C4-2B (cell line): ENCODE results near the gene EPHA1.

Experiments
- CTCF ChIP-seq: fragments of 450-650 bp; conservative IDR thresholded peaks from 2 replicates; pipeline ENCODE4 v1.5.1; 2017; ENCODE audit warnings: mild to moderate bottlenecking
- ZFX ChIP-seq: fragments of 450-650 bp; IDR thresholded peaks from 2 replicates; pipeline ENCODE4 v1.6.1; 2017

- TF ChIP-seq CTCF (no peak), ZFX (no peak)
These were observed 53.7 kb downstream of the EPHA1 start for GRCh38 chr7:143354965-143355364.
